HG03108 (cell line): Measurements from ENCODE around the gene LYL1.
A peak's percentile ranks its signal among the peaks of the same experiment; 100 is the strongest.

Experiments
- ATAC-seq: cut with Tn5 transposase; IDR thresholded peaks from one replicate; pipeline ENCODE4 v1.9.1; 2021; ENCODE audit warnings: moderate library complexity; ENCODE audit not compliant: unreplicated experiment

The LYL1 gene

DNA sequence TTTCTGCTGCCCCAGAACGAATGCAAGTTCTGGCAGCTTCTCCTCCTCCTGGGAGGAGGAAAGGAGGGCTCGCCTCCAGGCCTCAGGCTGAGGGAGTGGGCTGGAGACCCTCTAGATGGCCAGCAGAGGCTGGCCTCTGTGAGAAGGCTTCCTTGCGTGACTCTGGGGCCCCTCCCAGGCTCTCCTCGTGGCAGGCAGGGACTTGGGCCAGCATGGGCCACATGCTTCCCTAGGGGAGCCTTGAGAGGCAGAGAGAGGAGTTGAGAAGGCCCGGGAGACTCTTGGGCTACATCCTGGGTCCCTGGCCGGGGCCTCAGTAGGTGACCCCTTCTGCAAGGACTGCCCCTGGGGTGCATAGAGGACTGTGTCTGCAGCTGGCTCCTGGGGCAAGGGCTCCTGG is 25.9 kb downstream of the LYL1 start:
- no peak for ATAC-seq

DNA sequence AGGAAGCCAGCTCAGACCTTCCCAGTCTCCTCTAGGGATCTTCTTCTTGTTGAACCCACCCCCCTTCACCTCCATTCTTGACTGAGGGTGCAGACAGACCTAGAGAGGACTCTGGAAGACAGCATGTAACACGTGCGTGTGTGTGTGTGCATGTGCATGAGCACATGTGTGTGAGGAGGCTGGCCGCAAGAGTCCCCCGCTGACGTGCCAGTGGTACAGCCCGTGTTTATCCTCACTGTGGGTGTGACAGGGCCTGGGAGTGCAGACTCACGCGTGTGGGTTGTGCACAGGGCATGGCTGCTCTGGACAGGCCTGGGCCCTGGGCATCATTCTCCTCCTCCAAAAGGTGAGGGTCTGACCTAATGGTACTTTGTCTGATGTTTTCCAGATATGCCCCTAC is 26.3 kb downstream of the LYL1 start:
- ATAC-seq = no peak

GRCh38 chr19:13074378-13074777 is 28.3 kb downstream of the LYL1 start:
- ATAC-seq = no peak

DNA sequence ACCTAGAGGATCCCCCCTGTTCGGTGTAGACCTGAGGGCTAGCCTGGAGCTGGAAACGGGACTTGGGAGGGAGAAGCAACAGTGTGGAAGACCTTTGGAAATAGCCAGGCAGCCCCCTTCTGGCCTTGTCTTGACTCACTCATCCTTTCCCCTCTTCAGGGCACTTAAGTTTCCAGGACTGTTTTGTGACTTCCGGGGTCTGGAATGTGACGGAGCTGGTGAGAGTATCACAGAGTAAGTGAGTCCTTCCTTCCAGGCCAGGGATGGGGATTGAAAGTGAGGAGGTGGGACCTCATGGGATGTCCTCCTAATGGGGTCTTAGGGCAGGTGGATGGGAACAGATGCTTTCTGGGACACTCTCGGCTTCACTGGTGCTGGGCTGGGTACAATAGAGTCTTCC is 29.4 kb downstream of the LYL1 start:
- no peak for ATAC-seq

DNA sequence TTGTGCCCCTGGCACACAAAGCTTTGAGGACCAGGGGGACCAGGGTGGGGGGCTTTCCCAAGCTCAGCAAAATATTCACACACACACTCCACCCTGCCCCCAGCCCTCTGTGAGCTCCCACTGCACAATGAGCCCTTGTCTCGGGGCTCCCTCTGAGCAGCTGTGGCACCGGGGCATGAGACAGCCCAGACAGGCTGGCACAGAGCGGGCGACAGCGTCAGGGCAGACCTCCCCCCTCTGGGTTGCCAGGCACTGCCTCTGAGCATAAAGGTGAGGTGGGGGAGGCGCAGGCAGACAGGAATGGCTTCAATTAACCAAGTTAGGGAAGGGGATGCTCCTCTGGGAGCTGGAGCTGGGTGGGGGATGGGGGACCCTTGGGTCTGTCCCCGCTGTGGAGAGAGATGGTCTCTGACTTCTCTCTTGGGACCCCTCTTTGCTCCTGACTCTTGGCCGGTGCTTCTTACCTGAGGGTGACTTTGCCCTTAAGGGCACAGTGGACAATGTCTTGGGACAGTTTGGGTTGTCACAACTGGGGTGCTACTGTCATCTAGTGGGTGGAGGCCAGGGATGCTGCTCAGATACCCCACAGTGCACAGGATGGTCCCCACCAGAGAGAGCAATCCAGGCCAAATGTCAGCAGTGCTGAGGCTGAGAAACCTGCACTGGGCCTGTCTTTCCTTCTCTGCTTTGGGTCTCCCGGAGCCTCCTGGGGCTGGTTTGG is 30.3 kb downstream of the LYL1 start:
- no peak for ATAC-seq

- ATAC-seq = no peak
Observed at GRCh38 chr19:13071444-13072187, 31.0 kb downstream of the LYL1 start.

- no peak for ATAC-seq
Observed at GRCh38 chr19:13070425-13071140, 32.1 kb downstream of the LYL1 start.

DNA sequence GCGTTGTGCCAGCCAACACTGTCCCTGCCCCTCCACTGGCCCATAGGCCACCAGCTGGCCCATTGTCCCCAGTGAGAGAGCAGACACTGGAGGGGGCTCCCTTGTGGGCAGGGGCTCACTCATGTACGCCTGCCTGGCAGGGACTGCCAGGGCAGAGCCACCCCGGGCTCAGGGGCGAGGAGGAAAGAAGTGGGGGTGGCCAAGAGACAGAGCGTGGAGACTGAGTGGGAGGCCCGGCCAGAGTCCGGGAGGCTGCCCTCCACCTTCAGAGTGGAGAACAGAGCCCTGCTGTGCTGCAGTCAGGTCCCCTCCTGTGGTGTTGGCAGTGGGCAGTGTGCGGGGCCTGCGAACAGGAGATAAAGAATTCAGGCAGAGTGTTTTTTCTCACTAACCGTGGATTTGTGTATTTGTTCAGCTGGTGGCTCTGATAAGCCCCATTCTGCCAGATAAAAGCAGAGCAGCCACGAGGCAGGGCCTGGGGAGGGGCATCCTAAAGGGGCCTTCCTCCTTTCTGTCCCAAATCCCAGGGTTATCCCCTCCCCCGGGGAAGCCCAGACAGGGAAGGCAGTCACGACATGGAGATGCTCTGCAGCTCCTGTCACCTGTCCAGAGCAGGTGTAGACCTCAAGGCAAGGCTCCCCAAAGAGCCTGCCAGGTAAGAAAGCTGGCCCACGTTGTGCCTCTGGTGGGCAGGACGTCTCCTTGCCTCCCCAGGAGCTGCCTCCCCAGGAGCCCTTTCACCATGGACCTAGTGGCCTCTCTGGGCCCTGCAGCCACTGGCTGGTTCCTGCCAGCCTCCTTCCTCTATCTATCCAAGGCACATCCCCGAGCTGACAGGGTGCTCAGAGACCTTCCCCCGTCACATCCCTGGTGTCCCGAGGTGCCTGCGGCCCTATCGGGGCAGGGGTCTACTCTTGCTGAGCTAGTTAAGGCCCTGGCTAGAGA is 33.0 kb downstream of the LYL1 start:
- ATAC-seq = no peak

GRCh38 chr19:13068085-13068846 is 34.4 kb downstream of the LYL1 start:
- no peak for ATAC-seq

GRCh38 chr19:13066933-13067807 is 35.5 kb downstream of the LYL1 start:
- ATAC-seq = no peak

DNA sequence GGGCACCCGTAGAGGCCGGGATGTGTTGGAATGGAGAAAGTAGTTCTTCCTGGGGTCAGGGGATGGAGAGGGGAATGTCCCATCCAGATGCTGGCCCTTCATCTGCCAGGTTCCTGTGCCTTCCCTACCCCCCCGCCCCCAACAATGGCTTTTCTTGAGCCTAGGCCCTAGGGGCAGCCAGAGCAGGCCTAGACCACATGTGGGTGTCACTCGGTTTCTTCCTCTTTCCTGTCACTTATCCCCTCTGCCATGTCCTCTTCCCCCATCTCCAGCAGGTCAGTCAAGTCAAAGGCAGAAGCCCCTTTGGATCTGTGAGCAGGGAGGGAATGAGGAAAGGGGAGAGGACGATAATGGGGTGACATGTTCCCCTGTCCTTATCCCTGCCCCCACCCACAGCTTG is 36.4 kb downstream of the LYL1 start:
- no peak for ATAC-seq

DNA sequence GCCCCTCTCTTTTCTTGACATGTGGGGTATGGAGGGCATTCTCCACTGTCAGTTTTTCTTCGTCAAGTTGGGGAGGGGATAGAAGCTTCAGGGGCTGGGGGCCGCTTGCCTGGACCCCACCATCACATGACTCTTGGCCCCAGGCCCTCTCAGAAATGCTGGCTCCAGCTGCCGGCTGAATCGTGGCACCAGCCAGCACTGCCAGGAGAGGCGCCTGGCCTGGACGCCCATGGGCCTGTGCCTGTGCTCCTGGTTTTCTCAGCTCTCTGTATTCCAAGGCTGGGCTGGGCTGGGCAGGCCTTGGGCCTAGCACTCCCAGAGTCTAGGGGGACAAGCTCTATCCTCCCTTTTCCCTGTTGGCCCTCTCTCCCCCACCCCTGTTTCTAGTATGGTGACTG is 38.6 kb downstream of the LYL1 start:
- ATAC-seq = no peak

GRCh38 chr19:13063461-13064091 is 39.1 kb downstream of the LYL1 start:
- no peak for ATAC-seq

DNA sequence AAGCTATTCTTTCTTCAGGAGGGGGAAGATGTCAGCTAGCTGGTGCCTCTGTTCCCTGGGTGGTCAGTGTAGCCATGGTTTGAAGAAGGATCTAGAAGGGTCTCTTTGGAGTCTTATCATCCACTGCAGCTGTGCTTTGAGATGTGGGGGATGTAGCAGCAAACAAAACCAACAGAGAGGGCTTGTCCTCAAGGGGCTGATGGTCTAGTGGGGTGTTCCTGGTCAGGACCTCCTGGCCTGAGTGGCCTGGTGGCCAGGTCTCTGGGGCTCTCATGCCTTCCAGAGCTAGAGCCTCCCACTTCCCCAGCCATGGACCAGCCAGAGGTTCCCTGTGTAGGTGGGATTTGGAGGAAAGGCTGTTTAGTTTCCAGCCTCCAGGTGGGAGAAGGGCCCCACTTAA is 40.3 kb downstream of the LYL1 start:
- ATAC-seq = no peak

- ATAC-seq = peak; percentile 61
Observed at GRCh38 chr19:13060964-13061927, 41.4 kb downstream of the LYL1 start.

DNA sequence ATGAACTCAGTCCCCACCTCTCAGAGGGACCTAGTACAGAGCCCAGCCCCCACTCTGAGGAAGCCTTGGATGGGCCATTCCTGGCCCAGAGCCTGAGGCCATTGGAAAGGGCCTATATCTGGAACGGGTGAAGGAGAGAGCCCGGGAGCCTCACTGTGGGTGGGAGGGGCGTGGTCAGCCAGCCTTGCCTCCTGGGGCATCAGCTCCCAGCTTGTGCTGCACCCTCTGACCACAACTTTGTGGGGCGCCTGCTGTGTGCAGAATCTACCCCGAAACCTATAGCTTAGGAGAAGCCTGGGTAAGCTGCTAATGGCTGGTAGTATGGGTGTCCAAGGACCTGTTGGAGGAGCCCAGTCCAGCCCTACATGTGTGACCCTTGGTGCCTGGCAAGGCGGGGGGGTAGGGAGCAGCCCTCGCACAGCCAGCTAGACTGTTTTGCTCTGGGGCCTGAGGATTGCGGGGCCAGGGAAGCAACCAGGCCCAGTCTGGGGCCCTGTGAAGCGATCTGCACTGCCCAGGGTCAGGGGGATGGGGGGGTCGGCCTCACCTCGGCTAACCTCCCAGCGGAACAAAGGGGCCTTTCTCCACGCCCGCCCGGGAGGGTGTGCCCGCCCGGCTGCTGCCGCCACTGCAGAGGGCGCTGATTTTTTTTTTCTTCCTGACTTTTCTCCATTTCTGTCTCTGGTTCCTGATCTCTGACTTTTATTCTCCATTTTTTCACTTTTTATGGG is 42.3 kb downstream of the LYL1 start:
- ATAC-seq = no peak
